OCI-LY7 (cell line): ENCODE data around the gene PHKB. TPM values are rescaled to one million over a fixed set of nuclear protein-coding genes. Genes with fewer than 3 reads are reported as not detected.

Experiments used
- BruUV-seq: library from RNA; stranded (reverse); fragments of 400-500 nt; replicated peaks from 2 replicates; lab custom pipeline; 2021; lab: Mats Ljungman, UMichigan
- CTCF ChIA-PET: fragments of 300-600 bp; sonication (Branson Sonifier 250); formaldehyde crosslinking; loops from one replicate; lab custom pipeline; 2022; ENCODE audit warnings: antibody characterized with exemption; ENCODE audit not compliant: unreplicated experiment; lab: Charles Lee
- POLR2A ChIA-PET: fragments of 300-600 bp; sonication (Branson Sonifier 250); formaldehyde crosslinking; loops from one replicate; lab custom pipeline; 2022; ENCODE audit warnings: antibody characterized with exemption; lab: Charles Lee
- DNase-seq: peaks from one replicate; pipeline ENCODE4 v3.0.0-alpha.2; 2015; ENCODE audit warnings: low spot score
- H2AFZ ChIP-seq: fragments of 200-600 bp; sonication (generic), shearing (Covaris generic); 2 replicates; pipeline ENCODE4 v1.6.1; 2014; ENCODE audit warnings: mild to moderate bottlenecking, antibody characterized with exemption, low read length, moderate library complexity
- H3K27ac ChIP-seq: fragments of 200-600 bp; sonication (generic); 2 replicates; pipeline ENCODE4 v1.5.1; 2014; ENCODE audit warnings: mixed run types, low read depth, mild to moderate bottlenecking, moderate library complexity, low read length, inconsistent platforms; ENCODE audit not compliant: poor library complexity, severe bottlenecking
- H3K36me3 ChIP-seq: fragments of 200-600 bp; sonication (generic); 2 replicates; pipeline ENCODE4 v1.6.1; 2014; ENCODE audit warnings: mild to moderate bottlenecking, antibody characterized with exemption, low read length, moderate library complexity, mixed read lengths; ENCODE audit not compliant: insufficient read depth
- H3K4me1 ChIP-seq: fragments of 200-600 bp; sonication (generic); 2 replicates; pipeline ENCODE4 v1.5.1; 2014; ENCODE audit warnings: mild to moderate bottlenecking, low read length; ENCODE audit not compliant: insufficient read depth, poor library complexity, severe bottlenecking
- H3K4me2 ChIP-seq: fragments of 200-600 bp; sonication (generic); 2 replicates; pipeline ENCODE4 v1.6.1; 2014; ENCODE audit warnings: mild to moderate bottlenecking, low read length
- H3K4me3 ChIP-seq: fragments of 200-600 bp; sonication (generic); 2 replicates; pipeline ENCODE4 v1.5.1; 2014; ENCODE audit warnings: mild to moderate bottlenecking, low read depth, low read length; ENCODE audit not compliant: poor library complexity, severe bottlenecking
- H3K79me2 ChIP-seq: fragments of 200-600 bp; sonication (generic); 2 replicates; pipeline ENCODE4 v1.6.1; 2016; ENCODE audit warnings: low read depth, mild to moderate bottlenecking, low read length, moderate library complexity, mixed read lengths; ENCODE audit not compliant: insufficient read depth
- H3K9me2 ChIP-seq: fragments of 200-600 bp; sonication (generic); 2 replicates; pipeline ENCODE4 v1.6.1; 2016; ENCODE audit warnings: mild to moderate bottlenecking, low read length, mixed read lengths; ENCODE audit not compliant: insufficient read depth
- H3K9me3 ChIP-seq: fragments of 200-600 bp; sonication (generic); 2 replicates; pipeline ENCODE4 v1.6.1; 2014; ENCODE audit warnings: mild to moderate bottlenecking, mixed run types, low read length, mixed read lengths
- H4K20me1 ChIP-seq: fragments of 200-600 bp; sonication (generic); 2 replicates; pipeline ENCODE4 v1.6.1; 2014; ENCODE audit warnings: mild to moderate bottlenecking, antibody characterized with exemption, low read length, moderate library complexity, mixed read lengths; ENCODE audit not compliant: insufficient read depth
- CTCF ChIP-seq: fragments of 200-600 bp; sonication (generic); conservative IDR thresholded peaks from 2 replicates; pipeline ENCODE4 v1.5.1; 2014; ENCODE audit warnings: mild to moderate bottlenecking, antibody characterized with exemption, low read length, moderate library complexity, mixed read lengths
- EZH2phosphoT487 ChIP-seq: fragments of 200-600 bp; sonication (generic); IDR thresholded peaks from 2 replicates; pipeline ENCODE4 v1.6.1; 2018; ENCODE audit warnings: low read depth, borderline replicate concordance, mild to moderate bottlenecking, mixed run types, antibody characterized with exemption, low read length, moderate library complexity, mixed read lengths
- intact Hi-C: fragments of 100-400 bp; cut with micrococcal nuclease; formaldehyde crosslinking; loops from one replicate; pipeline ENCODE4 v1.10.0; 2022; ENCODE audit not compliant: unreplicated experiment
- total RNA-seq, 2 experiments: library from RNA; depleted of rRNA in 1 of 2; stranded (reverse); fragments of >200 nt in 1 of 2; shearing (Covaris generic) in 1 of 2; gene quantifications; 2 replicates each; pipeline ENCODE4 v1.2.3, GENCODE V29; 2014 to 2022

The PHKB gene
- total RNA-seq, 2 experiments from 2014 or later, result 56.9 to 93.1 TPM

- Histone ChIP-seq H3K79me2 (no peaks in the 10 kb centered on the region), H2AFZ (no peak overlapping the region), H3K9me2 (no peaks in the 10 kb centered on the region), H3K4me2 (no peak overlapping the region), H3K27ac (no peak overlapping the region), H3K9me3 (no peaks in the 10 kb centered on the region), H3K4me1 (no peaks in the 10 kb centered on the region), H3K4me3 (no peak overlapping the region), H3K36me3 (peaks cover 18% of the 10 kb centered on the region), H4K20me1 (no peaks in the 10 kb centered on the region)
- no TSS peak for BruUV-seq
- intact Hi-C loops, result no loop called here
- no peak for DNase-seq
- TF ChIP-seq CTCF, result no peak
- TF ChIP-seq EZH2phosphoT487, result no peak
- ChIA-PET CTCF (no interaction called here), POLR2A (interaction anchor here (0.7 to 1.2 kb wide), 2 partner anchors 10 to 33 kb away, joined by 3 to 4 read pairs; no protein-coding TSS in a partner anchor)
These were observed 139.2 kb downstream of the PHKB start for GRCh38 chr16:47600376-47600775.

- Histone ChIP-seq H3K9me3 (no peaks in the 10 kb centered on the region), H4K20me1 (no peaks in the 10 kb centered on the region), H3K4me1 (no peaks in the 10 kb centered on the region), H3K36me3 (peaks cover 18% of the 10 kb centered on the region), H3K4me2 (no peak overlapping the region), H2AFZ (no peak overlapping the region), H3K27ac (no peak overlapping the region), H3K79me2 (no peaks in the 10 kb centered on the region), H3K9me2 (no peaks in the 10 kb centered on the region), H3K4me3 (no peak overlapping the region)
- intact Hi-C loops, result no loop called here
- TF ChIP-seq EZH2phosphoT487, result no peak
- TF ChIP-seq CTCF, result no peak
- no TSS peak for BruUV-seq
- no peak for DNase-seq
- POLR2A ChIA-PET, result interaction anchor here (0.5 to 3.1 kb wide), 2 partner anchors 18 to 76 kb away, joined by 3 to 10 read pairs; no protein-coding TSS in a partner anchor
- CTCF ChIA-PET, result no interaction called here
These were observed 143.2 kb downstream of the PHKB start for GRCh38 chr16:47604306-47604705.

- Histone ChIP-seq H3K4me3 (no peak overlapping the region), H4K20me1 (no peaks in the 10 kb centered on the region), H3K36me3 (peaks cover 27% of the 10 kb centered on the region), H3K9me2 (no peaks in the 10 kb centered on the region), H3K9me3 (no peaks in the 10 kb centered on the region), H3K79me2 (no peaks in the 10 kb centered on the region), H2AFZ (no peak overlapping the region), H3K4me1 (no peaks in the 10 kb centered on the region), H3K27ac (no peak overlapping the region), H3K4me2 (no peak overlapping the region)
- intact Hi-C loops, result no loop called here
- TF ChIP-seq EZH2phosphoT487 (no peak), CTCF (no peak)
- POLR2A ChIA-PET, result interaction anchor here (0.8 to 2.1 kb wide), 2 partner anchors 12 to 24 kb away, joined by 3 to 7 read pairs; no protein-coding TSS in a partner anchor
- no peak for DNase-seq
- CTCF ChIA-PET, result no interaction called here
- BruUV-seq, result no TSS peak
These were observed 149.9 kb downstream of the PHKB start for GRCh38 chr16:47611042-47611441.
